HG03196 (cell line): ENCODE results near the gene JMJD7.

Experiments used
- ATAC-seq: cut with Tn5 transposase; IDR thresholded peaks from one replicate; pipeline ENCODE4 v1.9.1; 2021; ENCODE audit not compliant: unreplicated experiment

The JMJD7 gene

GRCh38 chr15:41799488-41799805 lies 28.4 kb upstream of the JMJD7 start:
- no peak for ATAC-seq

- ATAC-seq: no peak
Observed at GRCh38 chr15:41801185-41801584, 26.7 kb upstream of the JMJD7 start.

GRCh38 chr15:41801850-41802455 lies 25.9 kb upstream of the JMJD7 start:
- ATAC-seq: no peak

GRCh38 chr15:41804361-41804760 lies 23.5 kb upstream of the JMJD7 start:
- ATAC-seq: no peak

GRCh38 chr15:41804916-41805666 lies 22.8 kb upstream of the JMJD7 start:
- no peak for ATAC-seq

GRCh38 chr15:41805711-41806110 lies 22.2 kb upstream of the JMJD7 start:
- ATAC-seq: no peak

GRCh38 chr15:41806291-41807181 lies 21.4 kb upstream of the JMJD7 start:
- ATAC-seq: no peak

GRCh38 chr15:41809121-41809520 lies 18.8 kb upstream of the JMJD7 start:
- ATAC-seq: no peak

GRCh38 chr15:41809526-41810220 lies 18.2 kb upstream of the JMJD7 start:
- ATAC-seq: no peak

GRCh38 chr15:41810651-41811431 lies 17.1 kb upstream of the JMJD7 start:
- no peak for ATAC-seq

GRCh38 chr15:41811432-41812195 lies 16.3 kb upstream of the JMJD7 start:
- no peak for ATAC-seq

GRCh38 chr15:41812820-41813375 lies 15.0 kb upstream of the JMJD7 start:
- no peak for ATAC-seq

- ATAC-seq: no peak
Observed at GRCh38 chr15:41813426-41813825, 14.5 kb upstream of the JMJD7 start.

- no peak for ATAC-seq
Observed at GRCh38 chr15:41814534-41814933, 13.4 kb upstream of the JMJD7 start.

- no peak for ATAC-seq
Observed at GRCh38 chr15:41816788-41817187, 11.1 kb upstream of the JMJD7 start.

- no peak for ATAC-seq
Observed at GRCh38 chr15:41817327-41817726, 10.6 kb upstream of the JMJD7 start.

GRCh38 chr15:41817781-41818180 lies 10.1 kb upstream of the JMJD7 start:
- ATAC-seq: no peak

- ATAC-seq: no peak
Observed at GRCh38 chr15:41819455-41820050, 8.3 kb upstream of the JMJD7 start.

GRCh38 chr15:41820791-41821423 lies 7.0 kb upstream of the JMJD7 start:
- ATAC-seq: no peak
